Adipocyte (in vitro differentiated cells): ENCODE results near the gene C14orf93.
"Not testable (repeated sequence)": the region's sequence is repeated elsewhere in the genome, so short reads cannot be mapped to it uniquely, and the experiment has no call there.

Experiments
- DNase-seq: peaks from one replicate; pipeline ENCODE4 v3.0.0-alpha.2; 2015; ENCODE audit warnings: low read depth
- H3K27me3 ChIP-seq: replicated peaks from 2 replicates; pipeline ENCODE4 v1.7.0; 2013; ENCODE audit warnings: mild to moderate bottlenecking, low read length, moderate library complexity; ENCODE audit not compliant: control insufficient read depth, insufficient read depth
- H3K36me3 ChIP-seq: 2 replicates; pipeline ENCODE4 v1.7.0; 2013; ENCODE audit warnings: low read length, mild to moderate bottlenecking, moderate library complexity; ENCODE audit not compliant: control insufficient read depth, insufficient read depth, severe bottlenecking
- H3K4me1 ChIP-seq: 2 replicates; pipeline ENCODE4 v1.7.0; 2013; ENCODE audit warnings: mild to moderate bottlenecking, low read length, moderate library complexity; ENCODE audit not compliant: control insufficient read depth, insufficient read depth
- H3K4me3 ChIP-seq: 2 replicates; pipeline ENCODE4 v1.7.0; 2013; ENCODE audit warnings: mild to moderate bottlenecking, low read length, moderate library complexity
- H3K9ac ChIP-seq: 2 replicates; pipeline ENCODE4 v1.7.0; 2013; ENCODE audit warnings: mild to moderate bottlenecking, low read length, moderate library complexity
- H3K9me3 ChIP-seq: 2 replicates; pipeline ENCODE4 v1.7.0; 2013; ENCODE audit warnings: mild to moderate bottlenecking, low read length, moderate library complexity; ENCODE audit not compliant: control insufficient read depth

C14orf93 gene

GRCh38 chr14:23025151-23025814 is 15.3 kb upstream of the C14orf93 start:
- Histone ChIP-seq H3K9me3 (no peaks in the 10 kb centered on the region), H3K36me3 (peaks cover 36% of the 10 kb centered on the region), H3K27me3 (no peaks in the 10 kb centered on the region), H3K9ac (no peak overlapping the region), H3K4me1 (peaks cover 8% of the 10 kb centered on the region), H3K4me3 (no peak overlapping the region)
- DNase-seq: no peak

GRCh38 chr14:23024612-23025075 is 14.7 kb upstream of the C14orf93 start:
- H3K4me3 ChIP-seq: no peak overlapping the region
- no peak for DNase-seq

GRCh38 chr14:23023795-23024152 is 13.8 kb upstream of the C14orf93 start:
- Histone ChIP-seq H3K9me3 (no peaks in the 10 kb centered on the region), H3K4me3 (no peak overlapping the region), H3K27me3 (no peaks in the 10 kb centered on the region), H3K36me3 (peaks cover 28% of the 10 kb centered on the region), H3K9ac (no peak overlapping the region), H3K4me1 (peaks cover 3% of the 10 kb centered on the region)
- DNase-seq: no peak

More at GRCh38 chr14:23024612-23025075, 14.7 kb upstream of the C14orf93 start:
- Histone ChIP-seq H3K27me3 (no peaks in the 10 kb centered on the region), H3K9me3 (no peaks in the 10 kb centered on the region), H3K36me3 (peaks cover 36% of the 10 kb centered on the region), H3K4me1 (peaks cover 8% of the 10 kb centered on the region), H3K9ac (no peak overlapping the region)

DNA sequence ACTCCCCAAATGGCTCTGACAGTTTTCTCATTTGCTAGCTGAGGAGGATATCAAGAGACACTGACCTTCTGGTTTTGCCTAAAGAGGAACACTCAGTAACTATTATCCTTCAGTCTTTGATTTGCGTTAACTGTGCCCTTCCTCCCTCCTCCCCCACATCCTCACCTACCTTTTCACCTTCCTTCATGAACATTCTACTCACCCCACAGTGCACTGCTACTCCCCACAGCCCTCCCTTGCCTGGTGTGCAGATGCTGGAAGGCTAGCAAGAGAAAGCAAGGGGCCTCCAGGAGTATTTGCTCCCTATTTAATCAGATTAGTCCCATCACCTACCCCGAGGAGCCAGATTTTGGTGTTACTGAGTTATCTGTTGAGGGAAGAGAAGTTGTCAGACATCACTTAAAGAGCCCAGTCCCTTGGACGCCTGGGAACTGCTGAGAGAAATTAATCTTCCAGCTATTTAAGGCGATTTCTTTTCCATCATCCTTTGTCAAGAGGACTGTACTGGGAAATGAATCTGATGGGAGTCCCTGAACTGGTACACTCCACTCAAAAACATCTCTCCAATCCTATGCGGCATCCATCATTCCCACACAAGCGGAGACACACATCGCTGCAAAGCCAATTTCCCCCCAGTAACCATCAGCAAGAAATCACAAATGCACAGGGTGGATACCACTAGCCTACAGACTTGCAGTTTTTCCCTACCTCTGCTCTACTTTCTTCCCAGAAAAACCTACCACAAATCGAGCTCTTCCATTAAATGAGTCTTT is 13.3 kb upstream of the C14orf93 start:
- H3K27me3 ChIP-seq: no peaks in the 10 kb centered on the region
- no peaks in the 10 kb centered on the region for H3K4me1 ChIP-seq
- H3K4me3 ChIP-seq: no peak overlapping the region
- H3K9ac ChIP-seq: no peak overlapping the region
- no peak for DNase-seq
- H3K36me3 ChIP-seq: peaks cover 22% of the 10 kb centered on the region
- H3K9me3 ChIP-seq: no peaks in the 10 kb centered on the region

DNA sequence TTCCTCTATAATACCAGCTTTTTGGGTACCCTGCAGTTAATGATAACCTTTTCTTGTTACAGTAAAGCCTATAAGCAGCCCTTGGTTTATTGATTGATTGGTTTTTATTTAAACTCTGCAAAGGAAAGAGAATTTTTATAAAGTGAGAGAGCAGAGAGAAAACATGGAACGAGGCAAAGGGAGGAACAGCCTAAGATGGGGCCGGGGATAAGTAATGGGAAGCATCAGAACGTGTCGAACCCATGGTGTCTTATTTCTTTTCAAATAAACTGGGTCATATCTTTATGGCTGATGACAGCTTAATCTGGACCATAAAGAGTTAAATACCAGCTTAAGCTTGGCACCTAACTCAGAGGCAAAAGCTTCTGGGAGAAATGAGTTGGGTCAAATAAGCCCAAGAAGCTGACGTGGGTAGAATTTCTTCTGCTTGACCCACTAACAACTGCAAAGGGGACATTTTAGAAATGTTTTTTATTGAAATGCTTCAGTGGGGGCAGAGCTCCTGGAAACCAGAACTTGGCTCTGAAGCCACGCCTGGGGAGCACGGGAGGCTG is 12.0 kb upstream of the C14orf93 start:
- H3K9me3 ChIP-seq: no peaks in the 10 kb centered on the region

GRCh38 chr14:23021434-23021833 is 11.5 kb upstream of the C14orf93 start:
- DNase-seq: no peak
- H3K9me3 ChIP-seq: no peaks in the 10 kb centered on the region
- peaks cover 16% of the 10 kb centered on the region for H3K36me3 ChIP-seq
- H3K9ac ChIP-seq: no peak overlapping the region
- H3K27me3 ChIP-seq: no peaks in the 10 kb centered on the region
- H3K4me3 ChIP-seq: no peak overlapping the region
- no peaks in the 10 kb centered on the region for H3K4me1 ChIP-seq

More for the DNA sequence above, 12.0 kb upstream of the C14orf93 start:
- DNase-seq: no peak
- no peak overlapping the region for H3K4me3 ChIP-seq
- H3K36me3 ChIP-seq: peaks cover 16% of the 10 kb centered on the region
- no peaks in the 10 kb centered on the region for H3K4me1 ChIP-seq
- H3K27me3 ChIP-seq: no peaks in the 10 kb centered on the region
- H3K9ac ChIP-seq: no peak overlapping the region

GRCh38 chr14:23020143-23021128 is 10.5 kb upstream of the C14orf93 start:
- Histone ChIP-seq H3K9ac (no peak overlapping the region), H3K27me3 (no peaks in the 10 kb centered on the region), H3K4me1 (no peaks in the 10 kb centered on the region), H3K4me3 (no peak overlapping the region), H3K9me3 (no peaks in the 10 kb centered on the region), H3K36me3 (peaks cover 6% of the 10 kb centered on the region)
- DNase-seq: no peak

DNA sequence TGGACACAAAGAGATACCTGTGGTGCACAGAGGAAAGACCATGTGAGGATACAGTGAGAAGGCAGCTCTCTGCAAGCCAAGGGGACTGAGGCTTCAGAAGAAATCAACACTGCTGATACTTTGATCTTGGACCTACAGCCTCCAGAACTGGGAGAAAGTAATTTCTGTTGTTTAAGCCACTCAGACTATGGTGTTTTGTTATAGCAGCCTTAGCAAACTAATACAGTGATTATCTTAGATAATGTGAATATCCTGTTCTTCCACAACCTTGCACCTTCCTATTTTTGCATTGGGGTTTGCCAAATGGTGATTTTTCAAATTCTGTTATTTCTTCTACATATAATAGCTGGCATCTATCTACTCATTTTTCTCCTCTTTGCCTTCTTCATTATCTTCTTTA is 8.2 kb upstream of the C14orf93 start:
- H3K36me3 ChIP-seq: no peaks in the 10 kb centered on the region
- no peaks in the 10 kb centered on the region for H3K27me3 ChIP-seq

DNA sequence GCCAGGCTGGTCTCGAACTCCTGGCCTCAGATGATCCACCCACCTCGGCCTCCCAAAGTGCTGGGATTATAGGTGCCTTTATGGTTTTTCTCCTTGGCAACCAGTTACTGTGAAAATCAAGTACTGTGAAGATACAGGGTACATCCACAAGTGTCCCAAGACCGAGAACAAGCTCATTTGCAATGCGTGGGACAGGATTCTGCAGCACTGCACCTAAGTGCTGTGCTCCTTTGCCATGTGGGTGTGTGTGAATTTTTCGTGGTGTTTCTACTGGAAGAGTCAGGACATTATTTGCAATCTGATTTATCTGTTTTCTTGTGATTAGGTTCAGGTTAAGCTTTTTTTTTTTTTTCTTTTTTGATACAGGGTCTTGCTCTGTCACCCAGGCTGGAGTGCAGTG is 7.1 kb upstream of the C14orf93 start:
- H3K4me3 ChIP-seq: no peak overlapping the region
- H3K9me3 ChIP-seq: no peaks in the 10 kb centered on the region
- H3K27me3 ChIP-seq: no peaks in the 10 kb centered on the region
- no peaks in the 10 kb centered on the region for H3K4me1 ChIP-seq
- H3K36me3 ChIP-seq: no peaks in the 10 kb centered on the region
- no peak overlapping the region for H3K9ac ChIP-seq
- no peak for DNase-seq

More for the DNA sequence above, 8.2 kb upstream of the C14orf93 start:
- Histone ChIP-seq H3K9ac (no peak overlapping the region), H3K9me3 (no peaks in the 10 kb centered on the region), H3K4me3 (no peak overlapping the region), H3K4me1 (no peaks in the 10 kb centered on the region)
- DNase-seq: no peak

GRCh38 chr14:23015618-23016017 is 5.7 kb upstream of the C14orf93 start:
- DNase-seq: no peak
- no peaks in the 10 kb centered on the region for H3K36me3 ChIP-seq
- no peak overlapping the region for H3K4me3 ChIP-seq
- no peak overlapping the region for H3K9ac ChIP-seq
- H3K9me3 ChIP-seq: no peaks in the 10 kb centered on the region
- H3K27me3 ChIP-seq: no peaks in the 10 kb centered on the region
- H3K4me1 ChIP-seq: no peaks in the 10 kb centered on the region

GRCh38 chr14:23013749-23014054 is 3.8 kb upstream of the C14orf93 start:
- not testable (repeated sequence) for H3K9ac ChIP-seq, H3K4me3 ChIP-seq, H3K36me3 ChIP-seq, DNase-seq, H3K9me3 ChIP-seq, H3K27me3 ChIP-seq
- H3K4me1 ChIP-seq: peaks cover 11% of the 10 kb centered on the region
